Measurements from ENCODE around the gene SFT2D1. TPM values are rescaled to one million over a fixed set of nuclear protein-coding genes. Genes with fewer than 3 reads are reported as not detected.

The SFT2D1 gene
- total and polyA plus RNA-seq, 7 donors, result 26.0 to 92.8 (median 46.2) TPM

DNA sequence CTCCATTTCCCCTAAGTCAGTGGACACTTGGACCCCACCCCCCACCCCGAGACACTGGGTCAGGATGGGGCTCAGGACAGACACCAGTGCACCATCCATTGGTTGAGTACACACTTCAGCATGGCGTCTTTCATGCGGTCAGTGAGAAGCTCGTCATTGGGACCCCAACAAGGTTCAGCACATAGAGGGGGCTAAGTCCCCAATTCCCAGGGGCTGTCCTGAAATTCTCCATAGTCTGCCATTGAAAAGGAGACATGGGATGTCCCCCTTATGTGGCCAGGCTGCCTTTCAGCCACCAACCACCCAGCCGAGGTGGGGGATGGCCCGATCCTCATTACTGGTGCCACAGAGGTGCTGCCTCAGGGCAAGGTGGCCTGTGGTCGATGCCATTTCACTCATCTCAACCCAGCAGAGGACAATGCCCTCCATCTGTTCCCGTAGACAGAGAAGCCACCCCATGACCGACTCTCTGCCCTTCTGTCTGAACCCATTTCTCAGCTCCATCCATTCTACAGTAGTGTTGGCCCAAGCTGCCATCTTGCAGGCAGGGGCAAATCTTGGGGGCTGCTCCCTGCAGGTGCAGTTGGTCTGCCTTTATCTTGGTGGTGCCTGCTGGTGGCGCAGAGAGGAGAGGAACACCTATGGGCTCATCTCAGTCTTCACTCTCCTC lies 71.5 kb downstream of the SFT2D1 start:
- H3K4me1 ChIP-seq, result peaks cover 0 to 4% (median 2%) of the 10 kb centered on the region in 4 donors
- no peaks in the 10 kb centered on the region for H3K36me3 ChIP-seq
- 72 to 83% methylated on average over 10 of the region's 10 CpGs for WGBS, 2 donors
- no peak overlapping the region for H3K27ac ChIP-seq
- H3K9me3 ChIP-seq, result no peaks in the 10 kb centered on the region
- intact Hi-C loops (cut with DNase I), result no loop called here
- H3K27me3 ChIP-seq, result peaks cover 0 to 39% (median 11%) of the 10 kb centered on the region in 3 donors
- peak; percentile 37 for DNase-seq
- no peak for TF ChIP-seq POLR2A (IDR thresholded peaks at IDR 0.05)
- TF ChIP-seq, protein P1, sequence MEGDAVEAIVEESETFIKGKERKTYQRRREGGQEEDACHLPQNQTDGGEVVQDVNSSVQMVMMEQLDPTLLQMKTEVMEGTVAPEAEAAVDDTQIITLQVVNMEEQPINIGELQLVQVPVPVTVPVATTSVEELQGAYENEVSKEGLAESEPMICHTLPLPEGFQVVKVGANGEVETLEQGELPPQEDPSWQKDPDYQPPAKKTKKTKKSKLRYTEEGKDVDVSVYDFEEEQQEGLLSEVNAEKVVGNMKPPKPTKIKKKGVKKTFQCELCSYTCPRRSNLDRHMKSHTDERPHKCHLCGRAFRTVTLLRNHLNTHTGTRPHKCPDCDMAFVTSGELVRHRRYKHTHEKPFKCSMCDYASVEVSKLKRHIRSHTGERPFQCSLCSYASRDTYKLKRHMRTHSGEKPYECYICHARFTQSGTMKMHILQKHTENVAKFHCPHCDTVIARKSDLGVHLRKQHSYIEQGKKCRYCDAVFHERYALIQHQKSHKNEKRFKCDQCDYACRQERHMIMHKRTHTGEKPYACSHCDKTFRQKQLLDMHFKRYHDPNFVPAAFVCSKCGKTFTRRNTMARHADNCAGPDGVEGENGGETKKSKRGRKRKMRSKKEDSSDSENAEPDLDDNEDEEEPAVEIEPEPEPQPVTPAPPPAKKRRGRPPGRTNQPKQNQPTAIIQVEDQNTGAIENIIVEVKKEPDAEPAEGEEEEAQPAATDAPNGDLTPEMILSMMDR (IDR thresholded peaks at IDR 0.05), result no peak
- TF ChIP-seq POLR2AphosphoS5 (IDR thresholded peaks at IDR 0.05), result no peak
- no peak for TF ChIP-seq EP300 (IDR thresholded peaks at IDR 0.05)
- no peak overlapping the region for H3K4me3 ChIP-seq

Other genes with a start within 250 kb of the SFT2D1 start
- not detected for gene TBXT, start 174.7 kb downstream of the SFT2D1 start, total RNA-seq
- not detected for gene TBXT, start 174.7 kb downstream of the SFT2D1 start, polyA plus RNA-seq
- under 1 TPM in 1 of 4 donors, not detected in 3; 0.41 TPM for gene PRR18, start 34.2 kb downstream of the SFT2D1 start, total RNA-seq
- under 1 TPM in 1 of 3 donors, not detected in 2; 0.06 TPM for gene PRR18, start 34.2 kb downstream of the SFT2D1 start, polyA plus RNA-seq
- 10 to 100 TPM; 52.9 to 82.0 (median 78.3) TPM for gene MPC1, start 40.4 kb upstream of the SFT2D1 start, total RNA-seq
- gene MPC1, start 40.4 kb upstream of the SFT2D1 start, polyA plus RNA-seq, result 100 to 1,000 TPM; 116 to 310 (median 161) TPM
- gene RAMACL, start 244.1 kb upstream of the SFT2D1 start, total RNA-seq, result 1 to 10 TPM in 3 of 4 donors, under 1 TPM in 1; 0.66 to 3.0 (median 2.2) TPM
- under 1 TPM in 1 of 3 donors, not detected in 2; 0.34 TPM for gene RAMACL, start 244.1 kb upstream of the SFT2D1 start, polyA plus RNA-seq